A549 (cell line): ENCODE measurements around the gene HEXB. TPM values are rescaled to one million over a fixed set of nuclear protein-coding genes. Genes with fewer than 3 reads are reported as not detected.
"Not testable (repeated sequence)": the region's sequence is repeated elsewhere in the genome, so short reads cannot be mapped to it uniquely, and the experiment has no call there.

ENCODE experiments used
- ATAC-seq, 2 experiments: fragments of 200-7000 bp in 1 of 2; fragments of >200 bp in 1 of 2; cut with Nextera tagmentation in 1 of 2; cut with Tn5 transposase in 1 of 2; 3 replicates each; pipeline versions ENCODE4 v1.8.0 to v1.9.1; 2018 to 2020; ENCODE audit warnings: mild to moderate bottlenecking in 1 of 2, moderate library complexity in 1 of 2
- CTCF ChIA-PET: fragments of 300-600 bp; sonication (Branson Sonifier 250); formaldehyde crosslinking; extraction: SDS; loops from one replicate; lab custom pipeline; 2021; ENCODE audit warnings: antibody characterized with exemption, inconsistent platforms; lab: Yijun Ruan, JAX
- POLR2A ChIA-PET: fragments of 350-600 bp; formaldehyde crosslinking; extraction: SDS; loops from one replicate; lab custom pipeline; 2021; ENCODE audit warnings: antibody characterized with exemption, inconsistent platforms; lab: Yijun Ruan, JAX
- DNase-seq, 2 experiments: peaks; one replicate each; pipeline versions ENCODE4 v3.0.0 to v3.0.0-alpha.2; 2011 to 2016; ENCODE audit warnings: low read depth in 1 of 2, low spot score in 1 of 2
- FAIRE-seq: peaks from 2 replicates; lab custom pipeline; 2011; peaks lifted over from hg19 to GRCh38; lab: Jason Lieb, UNC
- H3K27ac ChIP-seq, 2 experiments: fragments of >200 bp; sonication (Bioruptor Twin); formaldehyde crosslinking; 3 replicates each; pipeline ENCODE4 v1.5.1; 2016 to 2017
- H3K4me1 ChIP-seq: fragments of >200 bp; sonication (Bioruptor Twin); formaldehyde crosslinking; 3 replicates; pipeline ENCODE4 v1.6.1; 2016
- H3K4me2 ChIP-seq: fragments of >200 bp; sonication (Bioruptor Twin); formaldehyde crosslinking; 3 replicates; pipeline ENCODE4 v1.6.1; 2016
- H3K4me3 ChIP-seq: fragments of >200 bp; sonication (Bioruptor Twin); formaldehyde crosslinking; 3 replicates; pipeline ENCODE4 v1.5.1; 2016
- H3K9me3 ChIP-seq: fragments of >200 bp; sonication (Bioruptor Twin); formaldehyde crosslinking; 3 replicates; pipeline ENCODE4 v1.6.1; 2016
- CHD2 ChIP-seq: fragments of 150-350 bp; IDR thresholded peaks from 2 replicates; pipeline ENCODE4 v1.6.1; 2014; ENCODE audit warnings: low read length; ENCODE audit not compliant: partially characterized antibody
- CHD4 ChIP-seq: fragments of 200-600 bp; sonication (generic); IDR thresholded peaks from 2 replicates; pipeline ENCODE4 v1.6.1; 2016; ENCODE audit warnings: antibody characterized with exemption, mild to moderate bottlenecking, borderline replicate concordance
- EHMT2 ChIP-seq: fragments of 200-600 bp; sonication (generic); IDR thresholded peaks from 2 replicates; pipeline ENCODE4 v1.6.1; 2016; ENCODE audit warnings: antibody characterized with exemption, low read depth, mild to moderate bottlenecking, moderate library complexity
- EP300 ChIP-seq, 2 experiments: fragments of >200 bp; sonication (Bioruptor Twin); formaldehyde crosslinking; IDR thresholded peaks; 2 replicates in 1 of 2; 3 replicates in 1 of 2; pipeline ENCODE4 v1.6.1; 2016 to 2017
- FOSL2 ChIP-seq, 2 experiments: fragments of 450-650 bp in 1 of 2; fragments of >200 bp in 1 of 2; sonication (Bioruptor Twin) in 1 of 2; formaldehyde crosslinking; IDR thresholded peaks; 2 replicates each; pipeline versions ENCODE4 v1.5.0 to v1.6.1; 2016 to 2020; ENCODE audit warnings: mild to moderate bottlenecking in 1 of 2, moderate library complexity in 1 of 2
- GATA3 ChIP-seq: IDR thresholded peaks from 2 replicates; pipeline ENCODE4 v1.6.1; 2012; ENCODE audit warnings: borderline replicate concordance
- HEYL ChIP-seq: fragments of 250-450 bp; sonication (Bioruptor Pico); IDR thresholded peaks from 2 replicates; pipeline ENCODE4 v1.8.0; 2021; ENCODE audit warnings: mild to moderate bottlenecking, moderate library complexity
- HOXB13 ChIP-seq: fragments of 250-450 bp; sonication (Bioruptor Pico); IDR thresholded peaks from 2 replicates; pipeline ENCODE4 v1.5.0; 2020; ENCODE audit warnings: low read depth, mild to moderate bottlenecking, moderate library complexity
- HOXB5 ChIP-seq: fragments of 250-450 bp; sonication (Bioruptor Pico); IDR thresholded peaks from 2 replicates; pipeline ENCODE4 v1.5.0; 2020; ENCODE audit warnings: mild to moderate bottlenecking, moderate library complexity
- JUNB ChIP-seq: fragments of >200 bp; sonication (Bioruptor Twin); formaldehyde crosslinking; IDR thresholded peaks from 2 replicates; pipeline ENCODE4 v1.6.1; 2016
- KDM5A ChIP-seq: fragments of 200-600 bp; sonication (generic); IDR thresholded peaks from 2 replicates; pipeline ENCODE4 v1.6.1; 2016; ENCODE audit warnings: antibody characterized with exemption, mild to moderate bottlenecking
- MAFK ChIP-seq: fragments of 450-650 bp; IDR thresholded peaks from 2 replicates; pipeline ENCODE4 v1.6.1; 2014; ENCODE audit not compliant: partially characterized antibody
- NPAS2 ChIP-seq: fragments of 250-450 bp; sonication (Bioruptor Pico); IDR thresholded peaks from 2 replicates; pipeline ENCODE4 v1.8.0; 2022; ENCODE audit warnings: mild to moderate bottlenecking, moderate library complexity, borderline replicate concordance
- RCOR1 ChIP-seq: fragments of 150-350 bp; IDR thresholded peaks from 2 replicates; pipeline ENCODE4 v1.6.1; 2014; ENCODE audit warnings: antibody characterized with exemption, low read length, low read depth
- SMC3 ChIP-seq: fragments of >200 bp; sonication (Bioruptor Twin); formaldehyde crosslinking; IDR thresholded peaks from 3 replicates; pipeline ENCODE4 v1.6.1; 2018; ENCODE audit warnings: inconsistent platforms
- TFCP2L1 ChIP-seq: fragments of 250-450 bp; sonication (Bioruptor Pico); IDR thresholded peaks from 2 replicates; pipeline ENCODE4 v1.5.0; 2021; ENCODE audit warnings: mild to moderate bottlenecking
- ZSCAN20 ChIP-seq: fragments of 250-450 bp; sonication (Bioruptor Pico); IDR thresholded peaks from 2 replicates; pipeline ENCODE4 v1.8.0; 2022; ENCODE audit warnings: mild to moderate bottlenecking, moderate library complexity
- WGBS: methylation state at CpG from one replicate; pipeline ENCODE4 v1.1.6; 2017; ENCODE audit errors: missing lambda C conversion rate; 5-methylcytosine and 5-hydroxymethylcytosine counted together
- polyA plus RNA-seq, 4 experiments: library from polyadenylated mRNA; depleted of rRNA in 3 of 4; stranded (reverse); fragments of >200 nt; fragmentation: RNase III in 1 of 4; extraction: RNeasy Plus Mini Kit Qiagen cat#74134 plus additional on column Dnase treatment in 1 of 4; gene quantifications; 2 replicates in 3 of 4; 3 replicates in 1 of 4; pipeline ENCODE4 v1.2.3, GENCODE V29; 2011 to 2017
- TF ChIP-seq, protein P1 (sequence below): fragments of 450-650 bp; IDR thresholded peaks from 2 replicates; pipeline ENCODE4 v1.6.1; 2014; ENCODE audit warnings: antibody characterized with exemption
- TF ChIP-seq, protein P2 (sequence below): fragments of 150-350 bp; IDR thresholded peaks from 2 replicates; pipeline ENCODE4 v1.6.1; 2014; ENCODE audit warnings: low read depth, mild to moderate bottlenecking, low read length
- TF ChIP-seq, protein P3 (sequence below): fragments of 250-450 bp; sonication (Bioruptor Pico); IDR thresholded peaks from 2 replicates; pipeline ENCODE4 v1.5.0; 2021; ENCODE audit warnings: mild to moderate bottlenecking, moderate library complexity, borderline replicate concordance
- TF ChIP-seq, protein P4 (sequence below): fragments of 200-600 bp; sonication (generic); IDR thresholded peaks from 2 replicates; pipeline ENCODE4 v1.6.1; 2016; ENCODE audit warnings: antibody characterized with exemption, mild to moderate bottlenecking, moderate library complexity
- TF ChIP-seq, protein P5 (sequence below): fragments of 250-450 bp; sonication (Bioruptor Pico); IDR thresholded peaks from 2 replicates; pipeline ENCODE4 v1.5.0; 2020; ENCODE audit warnings: low read depth, mild to moderate bottlenecking, moderate library complexity

HEXB gene
- polyA plus RNA-seq, 2 of the 4 experiments (the other 2 are of a cell fraction) = 83.5 to 153 TPM

DNA sequence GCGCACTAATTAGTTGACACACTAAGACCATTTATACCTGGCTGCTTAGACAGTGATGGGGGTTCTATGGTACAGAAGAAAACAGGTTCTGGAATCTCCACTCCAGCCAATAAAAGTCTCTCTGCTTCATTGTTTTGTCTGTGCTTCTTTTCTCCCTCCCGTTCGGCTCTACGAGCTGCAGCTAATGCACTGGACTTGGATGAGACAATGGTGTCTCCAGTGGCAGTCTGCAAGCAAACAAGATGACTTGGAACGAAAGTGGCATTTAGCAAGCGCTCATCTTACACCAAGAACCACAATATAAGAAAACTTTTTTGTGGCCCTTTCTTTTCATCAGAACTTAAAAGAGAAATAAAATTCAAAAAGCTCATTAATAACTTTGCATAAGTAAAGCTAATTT, 51.7 kb downstream of the HEXB start:
- no peak for ATAC-seq
- FAIRE-seq = no peak

DNA sequence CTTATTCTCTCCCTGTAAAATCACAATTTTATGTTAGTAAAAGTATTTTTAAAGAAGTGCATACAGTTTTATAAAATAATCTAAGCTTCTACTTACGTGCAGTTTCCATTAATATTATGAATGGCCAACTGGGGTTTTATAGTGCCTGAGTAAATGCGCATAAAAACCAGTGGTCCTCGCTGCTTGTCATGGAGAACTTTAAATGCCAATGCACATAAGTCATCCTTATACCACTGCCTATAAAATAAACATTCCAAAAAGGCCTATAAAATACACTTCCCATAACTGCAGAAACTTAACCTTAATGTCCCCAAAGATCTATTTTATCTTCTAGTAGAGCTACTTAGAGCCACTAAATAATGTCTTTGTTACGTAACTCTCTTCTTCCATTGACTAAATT, 53.4 kb downstream of the HEXB start:
- TF ChIP-seq HOXB5 (CRISPR knock-in tag) (no peak), RCOR1 (no peak), HEYL (CRISPR knock-in tag) (no peak), HOXB13 (CRISPR knock-in tag) (no peak), GATA3 (no peak), EHMT2 (no peak), CHD4 (no peak), ZSCAN20 (CRISPR knock-in tag) (no peak)
- TF ChIP-seq, protein P1, sequence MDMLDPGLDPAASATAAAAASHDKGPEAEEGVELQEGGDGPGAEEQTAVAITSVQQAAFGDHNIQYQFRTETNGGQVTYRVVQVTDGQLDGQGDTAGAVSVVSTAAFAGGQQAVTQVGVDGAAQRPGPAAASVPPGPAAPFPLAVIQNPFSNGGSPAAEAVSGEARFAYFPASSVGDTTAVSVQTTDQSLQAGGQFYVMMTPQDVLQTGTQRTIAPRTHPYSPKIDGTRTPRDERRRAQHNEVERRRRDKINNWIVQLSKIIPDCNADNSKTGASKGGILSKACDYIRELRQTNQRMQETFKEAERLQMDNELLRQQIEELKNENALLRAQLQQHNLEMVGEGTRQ = no peak
- TF ChIP-seq, protein P2, sequence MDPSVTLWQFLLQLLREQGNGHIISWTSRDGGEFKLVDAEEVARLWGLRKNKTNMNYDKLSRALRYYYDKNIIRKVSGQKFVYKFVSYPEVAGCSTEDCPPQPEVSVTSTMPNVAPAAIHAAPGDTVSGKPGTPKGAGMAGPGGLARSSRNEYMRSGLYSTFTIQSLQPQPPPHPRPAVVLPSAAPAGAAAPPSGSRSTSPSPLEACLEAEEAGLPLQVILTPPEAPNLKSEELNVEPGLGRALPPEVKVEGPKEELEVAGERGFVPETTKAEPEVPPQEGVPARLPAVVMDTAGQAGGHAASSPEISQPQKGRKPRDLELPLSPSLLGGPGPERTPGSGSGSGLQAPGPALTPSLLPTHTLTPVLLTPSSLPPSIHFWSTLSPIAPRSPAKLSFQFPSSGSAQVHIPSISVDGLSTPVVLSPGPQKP = no peak
- TF ChIP-seq, protein P3, sequence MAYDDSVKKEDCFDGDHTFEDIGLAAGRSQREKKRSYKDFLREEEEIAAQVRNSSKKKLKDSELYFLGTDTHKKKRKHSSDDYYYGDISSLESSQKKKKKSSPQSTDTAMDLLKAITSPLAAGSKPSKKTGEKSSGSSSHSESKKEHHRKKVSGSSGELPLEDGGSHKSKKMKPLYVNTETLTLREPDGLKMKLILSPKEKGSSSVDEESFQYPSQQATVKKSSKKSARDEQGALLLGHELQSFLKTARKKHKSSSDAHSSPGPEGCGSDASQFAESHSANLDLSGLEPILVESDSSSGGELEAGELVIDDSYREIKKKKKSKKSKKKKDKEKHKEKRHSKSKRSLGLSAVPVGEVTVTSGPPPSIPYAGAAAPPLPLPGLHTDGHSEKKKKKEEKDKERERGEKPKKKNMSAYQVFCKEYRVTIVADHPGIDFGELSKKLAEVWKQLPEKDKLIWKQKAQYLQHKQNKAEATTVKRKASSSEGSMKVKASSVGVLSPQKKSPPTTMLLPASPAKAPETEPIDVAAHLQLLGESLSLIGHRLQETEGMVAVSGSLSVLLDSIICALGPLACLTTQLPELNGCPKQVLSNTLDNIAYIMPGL = no peak
- 93% methylated on average over 4 of the region's 4 CpGs for WGBS
- Histone ChIP-seq H3K4me3 (no peak overlapping the region), H3K4me1 (no peaks in the 10 kb centered on the region), H3K9me3 (no peaks in the 10 kb centered on the region), H3K27ac (no peak overlapping the region), H3K4me2 (no peak overlapping the region)
- no peak for ATAC-seq
- POLR2A ChIA-PET = no interaction called here
- CTCF ChIA-PET = interaction anchor here (0.8 to 2.8 kb wide), 4 partner anchors 12 to 181 kb away, joined by 3 to 7 read pairs (median 4); partner anchors contain the start of genes GFM2 and NSA2
- no peak for DNase-seq
- FAIRE-seq = peak; percentile 7

More for the DNA sequence above, 51.7 kb downstream of the HEXB start:
- H3K9me3 ChIP-seq = no peaks in the 10 kb centered on the region
- POLR2A ChIA-PET = no interaction called here
- H3K4me2 ChIP-seq = no peak overlapping the region
- no peak overlapping the region for H3K4me3 ChIP-seq
- WGBS = 91% methylated on average over 6 of the region's 6 CpGs
- CTCF ChIA-PET = interaction anchor here (0.7 kb wide), 1 partner anchor 11 kb away, joined by 3 read pairs; no protein-coding TSS in a partner anchor
- TF ChIP-seq EP300 (IDR thresholded peaks at IDR 0.05) (no peak), FOSL2 (IDR thresholded peaks at IDR 0.05) (no peak), FOSL2 (CRISPR knock-in tag; IDR thresholded peaks at IDR 0.05) (no peak), CHD2 (no peak), KDM5A (no peak), SMC3 (no peak), CHD4 (no peak)
- no peaks in the 10 kb centered on the region for H3K4me1 ChIP-seq
- no peak overlapping the region for H3K27ac ChIP-seq
- DNase-seq = no peak

DNA sequence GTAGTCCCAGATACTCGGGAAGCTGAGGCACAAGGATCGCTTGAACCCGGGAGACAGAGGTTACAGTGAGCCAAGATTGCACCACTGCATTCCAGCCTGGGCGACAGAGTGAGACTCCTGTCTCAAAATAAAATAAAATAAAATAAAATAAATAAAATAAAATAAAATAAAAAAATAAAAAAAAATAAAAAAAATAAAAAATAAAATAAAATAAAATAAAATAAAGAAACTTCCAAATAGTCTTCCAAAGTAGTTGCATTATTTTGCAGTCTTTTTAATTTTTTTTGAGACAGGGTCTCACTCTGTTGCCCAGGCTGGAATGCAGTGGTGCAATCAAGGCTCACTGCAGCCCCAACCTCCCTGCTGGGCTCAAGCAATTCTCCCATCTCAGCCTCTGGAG, 63.7 kb downstream of the HEXB start:
- H3K4me3 ChIP-seq, POLR2A ChIA-PET, FAIRE-seq, ATAC-seq, H3K4me2 ChIP-seq, H3K4me1 ChIP-seq, H3K27ac ChIP-seq, DNase-seq, CTCF ChIA-PET, H3K9me3 ChIP-seq: not testable (repeated sequence)
- WGBS = 97% methylated on average over 4 of the region's 4 CpGs

DNA sequence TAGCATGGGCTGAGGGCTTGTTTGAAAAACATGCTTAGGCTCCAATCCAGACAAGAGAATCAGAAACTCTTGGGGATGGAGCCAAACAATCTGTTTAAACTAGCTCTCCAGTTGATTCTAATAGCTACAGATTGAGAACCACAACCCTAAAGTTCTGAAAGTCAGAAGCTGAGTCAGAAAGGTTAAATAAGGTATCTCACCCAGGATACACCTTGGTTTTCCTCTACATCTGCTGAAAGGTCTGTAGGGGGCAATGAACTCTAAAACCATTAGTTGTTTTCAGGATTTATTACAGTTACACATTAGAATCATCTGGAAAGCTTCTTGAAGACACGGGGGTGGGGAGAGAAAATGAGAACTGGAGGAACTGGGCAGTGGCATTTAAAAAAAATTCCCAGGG, 76.2 kb downstream of the HEXB start:
- ATAC-seq = no peak
- Histone ChIP-seq H3K4me2 (peak overlapping the region; percentile 29; the same call in 2 of the 3 replicates), H3K4me3 (no peak overlapping the region), H3K9me3 (no peaks in the 10 kb centered on the region; the same call in 2 of the 3 replicates), H3K27ac (peak overlapping the region in 1 of 2 experiments; percentile 78; a peak in 3 of 6 replicates), H3K4me1 (peaks cover 55% of the 10 kb centered on the region)
- no peak for DNase-seq
- ChIA-PET POLR2A (no interaction called here), CTCF (interaction anchor here (0.5 to 2.2 kb wide), 7 partner anchors 8 to 95 kb away, joined by 3 to 5 read pairs (median 3); no protein-coding TSS in a partner anchor)
- WGBS = 80% methylated on average over 1 of the region's 1 CpG
- no peak for FAIRE-seq
- TF ChIP-seq, protein P4, sequence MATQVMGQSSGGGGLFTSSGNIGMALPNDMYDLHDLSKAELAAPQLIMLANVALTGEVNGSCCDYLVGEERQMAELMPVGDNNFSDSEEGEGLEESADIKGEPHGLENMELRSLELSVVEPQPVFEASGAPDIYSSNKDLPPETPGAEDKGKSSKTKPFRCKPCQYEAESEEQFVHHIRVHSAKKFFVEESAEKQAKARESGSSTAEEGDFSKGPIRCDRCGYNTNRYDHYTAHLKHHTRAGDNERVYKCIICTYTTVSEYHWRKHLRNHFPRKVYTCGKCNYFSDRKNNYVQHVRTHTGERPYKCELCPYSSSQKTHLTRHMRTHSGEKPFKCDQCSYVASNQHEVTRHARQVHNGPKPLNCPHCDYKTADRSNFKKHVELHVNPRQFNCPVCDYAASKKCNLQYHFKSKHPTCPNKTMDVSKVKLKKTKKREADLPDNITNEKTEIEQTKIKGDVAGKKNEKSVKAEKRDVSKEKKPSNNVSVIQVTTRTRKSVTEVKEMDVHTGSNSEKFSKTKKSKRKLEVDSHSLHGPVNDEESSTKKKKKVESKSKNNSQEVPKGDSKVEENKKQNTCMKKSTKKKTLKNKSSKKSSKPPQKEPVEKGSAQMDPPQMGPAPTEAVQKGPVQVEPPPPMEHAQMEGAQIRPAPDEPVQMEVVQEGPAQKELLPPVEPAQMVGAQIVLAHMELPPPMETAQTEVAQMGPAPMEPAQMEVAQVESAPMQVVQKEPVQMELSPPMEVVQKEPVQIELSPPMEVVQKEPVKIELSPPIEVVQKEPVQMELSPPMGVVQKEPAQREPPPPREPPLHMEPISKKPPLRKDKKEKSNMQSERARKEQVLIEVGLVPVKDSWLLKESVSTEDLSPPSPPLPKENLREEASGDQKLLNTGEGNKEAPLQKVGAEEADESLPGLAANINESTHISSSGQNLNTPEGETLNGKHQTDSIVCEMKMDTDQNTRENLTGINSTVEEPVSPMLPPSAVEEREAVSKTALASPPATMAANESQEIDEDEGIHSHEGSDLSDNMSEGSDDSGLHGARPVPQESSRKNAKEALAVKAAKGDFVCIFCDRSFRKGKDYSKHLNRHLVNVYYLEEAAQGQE = no peak
- TF ChIP-seq EHMT2 = no peak
- TF ChIP-seq JUNB = no peak
- no peak for TF ChIP-seq MAFK
- TF ChIP-seq, protein P5, sequence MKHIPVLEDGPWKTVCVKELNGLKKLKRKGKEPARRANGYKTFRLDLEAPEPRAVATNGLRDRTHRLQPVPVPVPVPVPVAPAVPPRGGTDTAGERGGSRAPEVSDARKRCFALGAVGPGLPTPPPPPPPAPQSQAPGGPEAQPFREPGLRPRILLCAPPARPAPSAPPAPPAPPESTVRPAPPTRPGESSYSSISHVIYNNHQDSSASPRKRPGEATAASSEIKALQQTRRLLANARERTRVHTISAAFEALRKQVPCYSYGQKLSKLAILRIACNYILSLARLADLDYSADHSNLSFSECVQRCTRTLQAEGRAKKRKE (CRISPR knock-in tag) = no peak
- no peak for TF ChIP-seq NPAS2
- TF ChIP-seq TFCP2L1 (CRISPR knock-in tag) = no peak
- no peak for TF ChIP-seq HOXB5 (CRISPR knock-in tag)
